K562 (cell line): Measurements from ENCODE around the gene GLB1L. TPM values are rescaled to one million over a fixed set of nuclear protein-coding genes. Genes with fewer than 3 reads are reported as not detected.

Experiments
- ARNT ChIP-seq, 2 experiments: fragments of 450-650 bp; IDR thresholded peaks; 2 replicates each; pipeline ENCODE4 v1.6.1; 2016; ENCODE audit warnings: mild to moderate bottlenecking in 1 of 2
- CBX1 ChIP-seq: sonication (generic); IDR thresholded peaks from 2 replicates; pipeline ENCODE4 v1.6.1; 2016; ENCODE audit warnings: antibody characterized with exemption, low read depth, mild to moderate bottlenecking
- CEBPB ChIP-seq: fragments of 450-650 bp; IDR thresholded peaks from 2 replicates; pipeline ENCODE4 v1.6.1; 2016; ENCODE audit warnings: missing genetic modification characterization, missing compliant biosample characterization
- CEBPG ChIP-seq, 3 experiments: fragments of 200-800 bp in 1 of 3; sonication (Bioruptor generic) in 1 of 3; sonication (generic) in 1 of 3; formaldehyde crosslinking in 1 of 3; IDR thresholded peaks in 2 of 3; conservative IDR thresholded peaks in 1 of 3; 2 replicates each; pipeline versions ENCODE4 v1.6.1 to v1.8.0; 2016 to 2022; ENCODE audit warnings: missing compliant biosample characterization in 2 of 3, missing genetic modification characterization in 2 of 3, mild to moderate bottlenecking in 1 of 3, missing genetic modification reagents in 1 of 3
- DACH1 ChIP-seq: fragments of 450-650 bp; IDR thresholded peaks from 2 replicates; pipeline ENCODE4 v1.6.1; 2018; ENCODE audit not compliant: partially characterized antibody
- DDX20 ChIP-seq: fragments of 450-650 bp; IDR thresholded peaks from 2 replicates; pipeline ENCODE4 v1.6.1; 2016; ENCODE audit warnings: missing genetic modification characterization, low read depth, mild to moderate bottlenecking, missing compliant biosample characterization, moderate library complexity
- GATAD2B ChIP-seq: fragments of 450-650 bp; IDR thresholded peaks from 2 replicates; pipeline ENCODE4 v1.6.1; 2017; ENCODE audit warnings: mild to moderate bottlenecking, borderline replicate concordance
- HDAC1 ChIP-seq, 2 experiments: fragments of 450-650 bp; IDR thresholded peaks; 2 replicates each; pipeline ENCODE4 v1.6.1; 2016 to 2017; ENCODE audit warnings: inconsistent platforms in 1 of 2, mild to moderate bottlenecking in 1 of 2, moderate library complexity in 1 of 2
- KDM1A ChIP-seq, 2 experiments: fragments of 450-650 bp; IDR thresholded peaks; 2 replicates each; pipeline ENCODE4 v1.6.1; 2016; ENCODE audit warnings: mild to moderate bottlenecking in 2 of 2
- NFE2 ChIP-seq: IDR thresholded peaks from 2 replicates; pipeline ENCODE4 v1.6.1; 2014; ENCODE audit warnings: antibody characterized with exemption, low read depth
- NFXL1 ChIP-seq: fragments of 450-650 bp; formaldehyde crosslinking; IDR thresholded peaks from 2 replicates; pipeline ENCODE4 v1.4.0; 2021; ENCODE audit warnings: mild to moderate bottlenecking
- POLR2G ChIP-seq: fragments of 200-400 bp; formaldehyde crosslinking; IDR thresholded peaks from 2 replicates; pipeline ENCODE4 v1.6.1; 2017; ENCODE audit warnings: low read depth, mild to moderate bottlenecking, antibody characterized with exemption, low read length, moderate library complexity
- PURB ChIP-seq: sonication (generic); formaldehyde crosslinking; IDR thresholded peaks from 2 replicates; pipeline ENCODE4 v1.9.0; 2021; ENCODE audit warnings: low read depth, mild to moderate bottlenecking, missing genetic modification reagents
- SMARCA4 ChIP-seq: fragments of 450-650 bp; IDR thresholded peaks from 2 replicates; pipeline ENCODE4 v1.6.1; 2016
- polyA plus RNA-seq, 8 experiments: library from polyadenylated mRNA; depleted of rRNA in 4 of 8; stranded (reverse) in 5 of 8; unstranded in 3 of 8; fragments of >200 nt; fragmentation: Nextera tagmentation in 2 of 8; fragmentation: Illumina TruSeq in 1 of 8; extraction: Ambion mirVana in 2 of 8; extraction: Trizol in 1 of 8; gene quantifications; 2 replicates each; pipeline versions ENCODE4 v1.2.1 to v1.2.3, GENCODE V29; 2011 to 2014; ENCODE audit warnings: inconsistent platforms in 1 of 8, missing spikeins in 1 of 8
- total RNA-seq, 7 experiments: library from RNA; depleted of rRNA in 6 of 7; stranded (reverse); fragments of >200 nt in 6 of 7; fragmentation: Illumina TruSeq in 2 of 7; extraction: Trizol in 2 of 7; gene quantifications; 2 replicates each; pipeline versions ENCODE4 v1.2.1 to v1.2.3, GENCODE V29; 2011 to 2021; ENCODE audit warnings: low replicate concordance in 1 of 7

Gene GLB1L
- total and polyA plus RNA-seq, 9 of the 15 experiments (the other 6 are each of a cell fraction or from before 2014, with no cell fraction given) = 0.42 to 2.9 (median 2.5) TPM

- TF ChIP-seq PURB (CRISPR knock-in tag) (no peak), CEBPB (tag) (peak; percentile 60), KDM1A (IDR thresholded peaks at IDR 0.05) (peak; percentile 52 to 58; a peak in 2 of 4 replicates), ARNT (IDR thresholded peaks at IDR 0.05) (no peak), SMARCA4 (0 out of 2 replicates have a peak, but pooled peaks have one; percentile 21), CBX1 (no peak), POLR2G (no peak), NFXL1 (CRISPR knock-in tag) (no peak), GATAD2B (no peak), HDAC1 (IDR thresholded peaks at IDR 0.05) (peak in 1 of 2 experiments; percentile 44; a peak in 1 of 4 replicates), DDX20 (tag) (no peak), NFE2 (peak; percentile 56), CEBPG (CRISPR knock-in tag; IDR thresholded peaks at IDR 0.05) (no peak), CEBPG (tag; conservative IDR thresholded peaks at IDR 0.05 in 1 of 2, IDR thresholded peaks at IDR 0.05 in 1 of 2) (0 out of 4 replicates have a peak, but pooled peaks have one; percentile 11 to 21), DACH1 (no peak)
- TF ChIP-seq, all 486 proteins: peak for 17
Measured at GRCh38 chr2:219254590-219255201, 9.5 kb upstream of the GLB1L start (continued).
